Activated effector memory CD4-positive, alpha-beta T cell treated with Interleukin-2 at 50 U/mL for 16 hours (primary cell): ENCODE measurements around the gene USP22.

Experiments used
- DNase-seq: peaks from one replicate; pipeline ENCODE4 v3.0.0-alpha.2; 2020

The USP22 gene

DNA sequence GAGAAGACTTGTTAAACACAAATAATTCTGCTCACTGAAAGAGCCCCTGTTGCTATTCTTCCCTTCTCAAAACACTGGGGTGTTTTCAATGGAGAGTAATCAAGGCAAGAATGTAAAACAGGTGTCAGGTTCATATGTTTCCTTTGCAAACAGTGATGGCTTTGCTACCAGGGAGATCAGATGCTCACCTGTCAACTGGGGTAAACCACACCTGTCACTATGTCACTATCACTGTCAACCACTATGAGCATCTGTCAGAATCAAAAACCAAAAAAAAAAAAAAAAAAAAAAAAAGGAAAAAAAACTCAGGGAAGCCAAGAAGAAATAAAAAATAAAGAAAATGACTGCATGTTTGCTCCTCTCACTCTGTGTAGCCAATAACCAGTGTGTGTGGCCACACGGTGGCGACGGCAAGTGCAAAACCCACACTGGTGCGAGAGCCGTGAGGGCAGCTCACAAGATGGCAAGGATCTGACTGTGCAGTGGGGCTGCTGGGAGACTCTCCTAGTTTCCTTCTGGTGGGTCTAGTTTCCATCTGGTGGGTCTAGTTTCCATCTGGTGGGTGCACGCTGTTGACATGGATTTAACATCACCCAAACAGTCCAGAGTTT, 22.7 kb downstream of the USP22 start:
- DNase-seq: no peak

DNA sequence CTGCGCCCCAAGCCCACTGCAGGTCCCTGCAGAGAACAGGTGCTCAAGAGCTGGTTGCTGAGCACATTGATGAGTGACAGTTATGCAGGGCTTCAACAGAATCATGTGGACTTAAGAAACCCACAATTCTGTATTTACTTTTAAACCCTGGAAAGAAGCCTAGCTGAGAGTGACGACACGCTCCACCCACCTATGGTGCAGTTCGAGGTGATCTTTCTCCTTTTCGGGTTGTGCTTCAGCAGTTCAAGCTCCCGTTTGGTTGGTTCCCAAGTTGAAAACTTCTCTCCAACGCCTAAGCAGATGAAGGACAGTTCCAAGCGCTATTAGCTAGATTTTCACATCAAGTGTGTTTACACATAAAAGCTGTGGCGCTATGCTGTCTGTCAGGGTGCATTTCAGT, 23.9 kb downstream of the USP22 start:
- no peak for DNase-seq

- no peak for DNase-seq
Measured at GRCh38 chr17:21017861-21018260, 24.9 kb downstream of the USP22 start.

DNA sequence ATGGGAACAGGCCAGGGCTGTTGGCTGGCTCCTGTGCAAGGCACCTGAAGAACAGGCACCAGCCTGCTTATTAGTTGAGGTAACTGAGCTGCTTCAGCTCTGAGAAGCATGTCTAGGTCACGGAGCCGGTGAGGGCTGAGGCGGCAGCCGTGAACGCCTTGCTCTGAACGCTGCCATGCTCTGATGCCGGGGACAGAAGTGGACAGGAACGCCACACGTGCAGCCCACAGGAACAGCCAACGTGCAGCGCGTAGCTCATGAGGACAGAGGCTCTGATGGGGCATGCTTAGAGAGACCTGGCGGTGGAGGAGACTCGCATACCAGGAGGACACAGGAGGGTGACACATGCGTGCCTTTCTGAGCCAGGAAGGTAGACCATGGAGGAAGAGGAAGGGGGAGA, 25.6 kb downstream of the USP22 start:
- no peak for DNase-seq

DNA sequence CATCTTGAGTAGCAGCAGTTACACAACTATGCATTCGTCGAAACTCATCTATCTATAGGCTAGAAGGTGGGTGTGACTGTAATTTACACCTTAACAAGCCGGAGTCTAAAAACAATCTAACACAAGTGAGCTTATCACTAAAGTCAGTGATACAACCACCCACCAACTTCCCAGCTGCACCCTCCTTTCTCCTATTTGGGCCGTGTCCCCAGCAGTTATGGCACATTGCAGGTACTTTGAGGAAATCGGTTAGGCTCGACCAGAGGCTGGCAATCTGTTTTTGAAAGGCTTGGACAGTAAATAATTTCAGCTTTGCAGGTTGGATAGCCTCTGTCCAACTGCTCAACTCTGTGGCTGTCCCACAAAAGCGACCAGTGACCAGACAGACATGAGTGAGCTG, 26.0 kb downstream of the USP22 start:
- no peak for DNase-seq

- DNase-seq: no peak
Measured at GRCh38 chr17:21015564-21015963, 27.2 kb downstream of the USP22 start.

GRCh38 chr17:21014498-21014897, 28.3 kb downstream of the USP22 start:
- DNase-seq: no peak

GRCh38 chr17:21013983-21014382, 28.8 kb downstream of the USP22 start:
- no peak for DNase-seq

DNA sequence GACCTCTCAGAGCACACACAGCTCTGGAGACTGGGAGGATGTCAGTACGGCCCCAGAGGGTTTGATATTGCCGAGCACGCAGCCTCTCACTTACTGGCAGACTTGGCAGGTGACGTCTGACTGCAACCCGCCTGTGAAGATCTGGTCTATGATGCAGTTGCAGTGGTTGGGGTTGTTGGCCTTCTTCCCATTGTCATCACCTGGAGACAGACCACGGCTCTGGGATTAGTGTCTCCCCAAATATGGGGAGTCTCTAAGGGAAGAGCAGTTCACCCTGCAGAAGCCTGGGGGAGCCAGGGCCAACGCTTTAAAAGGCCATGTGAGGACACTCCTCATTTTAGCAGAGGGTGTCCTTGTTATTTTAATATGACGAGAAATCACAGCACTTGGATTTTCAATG, 30.1 kb downstream of the USP22 start:
- DNase-seq: no peak

DNA sequence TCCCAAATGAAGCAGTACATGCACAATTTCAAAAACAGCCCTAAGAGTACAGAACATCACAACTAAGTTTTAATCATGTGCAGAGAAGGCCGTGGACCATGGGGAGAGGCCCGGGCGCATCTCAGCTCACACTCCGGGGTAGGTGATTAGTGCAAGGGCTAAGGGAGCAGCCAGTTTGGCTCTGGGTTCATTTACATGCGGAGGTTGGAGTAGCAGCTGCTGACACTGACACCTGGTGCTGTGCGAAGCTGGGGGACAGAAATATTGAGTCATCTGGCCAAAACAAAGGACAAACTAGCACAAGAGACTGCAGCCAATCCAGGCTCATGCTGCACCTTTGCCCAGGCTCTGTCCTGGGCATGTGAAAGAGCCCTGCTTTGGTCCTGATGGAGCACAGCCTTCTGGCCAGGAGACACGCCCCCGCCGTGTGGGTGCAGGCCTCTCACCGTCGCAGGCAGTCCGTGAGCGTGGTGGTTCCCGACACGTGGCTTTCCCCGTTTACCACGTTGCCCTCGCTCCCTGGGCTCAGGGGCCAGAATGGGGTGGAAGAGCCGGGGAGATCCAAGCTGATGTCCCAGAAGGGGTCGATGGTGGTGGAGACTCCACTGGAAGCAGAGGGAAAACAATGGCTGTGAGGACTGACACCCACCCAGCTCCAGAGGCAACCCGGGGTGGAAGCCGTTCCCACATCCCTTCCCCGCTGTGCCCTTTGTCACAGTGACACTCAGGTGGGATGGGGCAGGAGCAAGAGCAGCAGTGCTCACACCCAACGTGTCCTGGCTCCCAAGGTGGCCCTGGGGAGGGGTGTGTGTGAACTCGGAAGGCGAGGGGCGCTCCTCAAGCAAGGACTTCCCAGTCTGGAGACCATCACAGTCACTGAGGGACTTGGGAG, 31.9 kb downstream of the USP22 start:
- DNase-seq: no peak

- DNase-seq: no peak
Measured at GRCh38 chr17:21008992-21009671, 33.7 kb downstream of the USP22 start.

- DNase-seq: no peak
Measured at GRCh38 chr17:21008160-21008915, 34.5 kb downstream of the USP22 start.

- no peak for DNase-seq
Measured at GRCh38 chr17:21007646-21008045, 35.2 kb downstream of the USP22 start.

- DNase-seq: no peak
Measured at GRCh38 chr17:21005803-21006202, 37.0 kb downstream of the USP22 start.

DNA sequence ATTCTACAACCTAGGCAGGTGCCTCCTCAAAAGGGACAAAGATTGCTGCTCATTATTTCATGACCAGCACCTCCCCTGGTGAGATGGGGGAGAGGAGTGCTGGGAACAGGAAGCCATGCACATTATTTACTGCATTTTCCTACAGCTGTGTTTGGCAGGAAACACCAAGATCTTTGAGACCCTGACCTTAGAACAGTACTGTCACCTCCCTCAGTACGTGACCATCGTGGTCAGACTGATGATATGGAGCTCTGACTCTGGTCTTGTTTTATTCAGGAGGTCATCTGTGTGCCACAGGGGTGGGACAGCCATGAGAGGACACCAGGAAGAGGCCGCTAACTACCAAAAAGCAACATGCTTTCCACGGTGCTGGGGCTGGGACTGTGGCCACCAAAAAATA, 37.4 kb downstream of the USP22 start:
- no peak for DNase-seq

DNA sequence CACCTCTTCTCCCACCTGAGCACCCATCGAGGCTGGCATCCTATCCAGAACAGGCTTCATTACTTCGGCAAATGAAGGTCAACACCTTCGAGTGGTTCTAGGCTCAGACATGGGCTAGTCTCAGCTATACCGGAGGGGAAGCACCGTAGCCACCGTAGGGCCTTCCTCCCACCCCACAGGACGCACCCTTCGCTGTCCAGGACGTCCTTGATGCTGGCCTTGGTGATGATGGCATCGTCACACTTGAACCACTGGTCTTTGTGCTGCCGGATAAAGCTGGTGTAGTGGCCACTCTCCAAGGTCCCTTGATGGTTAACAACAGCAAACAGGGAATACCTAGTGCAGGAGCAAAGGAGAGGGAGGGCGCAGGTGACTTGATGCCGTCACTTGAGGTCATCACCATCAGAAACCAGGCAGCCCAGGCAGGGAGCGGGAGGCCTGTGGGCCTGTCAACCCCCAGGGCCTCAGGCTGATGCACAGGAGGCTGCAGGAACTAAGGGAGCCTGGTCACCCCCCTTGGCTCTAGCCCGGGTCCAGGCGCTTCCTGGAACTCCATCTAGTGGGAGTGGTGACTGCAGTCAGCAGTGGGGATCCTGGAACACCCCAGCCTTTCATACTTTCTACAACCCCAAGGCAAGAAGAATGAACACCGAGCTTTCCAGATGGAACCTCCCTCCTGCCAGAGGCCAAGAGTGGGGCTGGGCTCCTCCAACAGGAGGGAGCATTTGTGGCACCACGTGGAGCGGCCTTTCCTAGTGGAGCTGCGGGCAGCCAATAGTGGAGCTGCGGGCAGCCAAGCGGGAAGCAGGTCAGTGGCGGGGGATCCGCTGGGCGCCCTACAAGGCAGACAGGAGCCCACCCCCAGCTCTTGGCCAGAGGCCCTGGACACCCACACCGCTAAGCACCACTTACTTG, 38.5 kb downstream of the USP22 start:
- no peak for DNase-seq

GRCh38 chr17:21003007-21003621, 39.7 kb downstream of the USP22 start:
- no peak for DNase-seq

DNA sequence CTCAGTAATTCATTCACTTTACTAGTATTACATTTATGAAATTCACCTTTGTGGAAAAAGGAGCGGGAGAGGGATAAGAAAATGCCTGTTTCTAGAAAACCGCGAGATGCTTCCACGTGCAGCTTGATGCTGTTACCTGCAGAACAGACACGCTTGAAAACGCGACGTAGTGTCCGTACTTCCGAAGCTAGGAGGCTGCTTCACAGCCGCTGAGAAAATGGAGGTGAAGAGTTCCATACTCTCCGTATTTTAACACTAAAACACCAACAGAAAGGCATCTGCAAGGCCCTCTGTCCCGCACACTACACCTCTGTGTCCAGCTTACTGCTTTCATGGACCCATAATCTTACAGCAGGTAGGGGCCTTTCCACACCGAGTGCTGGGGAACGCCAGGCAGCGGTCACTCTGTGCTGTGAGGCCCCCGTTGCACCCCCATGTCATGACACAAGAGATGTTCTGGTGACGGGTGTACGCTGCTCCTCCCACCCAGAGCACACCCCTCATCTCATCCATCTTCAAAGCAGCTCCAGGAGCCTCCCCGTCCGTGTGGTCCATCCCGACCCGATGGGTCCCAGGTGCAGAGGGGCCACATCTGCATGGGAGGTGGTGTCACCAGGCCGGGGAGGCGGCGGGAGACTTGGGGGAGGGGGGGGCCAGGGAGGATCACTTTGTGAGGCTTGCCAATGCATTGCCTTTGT, 40.4 kb downstream of the USP22 start:
- no peak for DNase-seq

DNA sequence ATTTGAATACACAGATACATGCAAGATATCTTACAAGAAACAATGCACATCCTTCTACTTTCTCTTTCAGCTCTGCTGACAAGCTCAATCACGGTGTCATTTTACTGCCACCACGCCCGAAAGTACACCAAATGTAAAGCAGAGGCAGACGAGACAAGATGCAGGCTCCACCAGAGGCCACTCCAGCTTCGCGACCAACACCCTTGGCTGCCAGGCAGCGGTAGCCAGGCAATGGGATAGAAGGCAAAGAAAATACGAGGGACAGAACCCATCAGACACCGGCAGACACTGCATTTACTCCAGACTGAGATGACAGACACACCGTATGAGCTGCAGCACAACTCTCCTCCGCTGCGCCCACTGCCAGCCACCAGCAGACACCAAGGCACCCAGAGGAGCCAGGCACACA, 41.0 kb downstream of the USP22 start:
- no peak for DNase-seq

- no peak for DNase-seq
Measured at GRCh38 chr17:21001111-21001812, 41.5 kb downstream of the USP22 start.
